CD4-positive, alpha-beta T cell treated with Interleukin-1 beta for 1 hour (primary cell): ENCODE data around the gene C9orf40.

ENCODE experiments used
- DNase-seq, 2 donors: peaks; one replicate each; pipeline ENCODE4 v3.0.0-alpha.2; 2020 to 2022

C9orf40 gene

GRCh38 chr9:74952201-74953151 lies at the start of gene C9orf40:
Gene C9orf40, minus strand, starts transcription at chr9:74952912. Its CDS starts 301 bp downstream, at chr9:74952611.
- peak; percentile 90 to 91 for DNase-seq

- DNase-seq = peak in 1 of 2 donors; percentile 77
Measured at GRCh38 chr9:75001719-75002421, 49.2 kb upstream of the C9orf40 start.

- DNase-seq = no peak
Measured at GRCh38 chr9:75000835-75001234, 48.1 kb upstream of the C9orf40 start.

- no peak for DNase-seq
Measured at GRCh38 chr9:74985041-74985440, 32.3 kb upstream of the C9orf40 start.

- no peak for DNase-seq
Measured at GRCh38 chr9:74983709-74984108, 31.0 kb upstream of the C9orf40 start.

- DNase-seq = no peak
Measured at GRCh38 chr9:74979844-74980243, 27.1 kb upstream of the C9orf40 start.

GRCh38 chr9:74977287-74977686 lies 24.6 kb upstream of the C9orf40 start:
- no peak for DNase-seq

GRCh38 chr9:74975538-74975937 lies 22.8 kb upstream of the C9orf40 start:
- DNase-seq = no peak

GRCh38 chr9:74974558-74974957 lies 21.8 kb upstream of the C9orf40 start:
- DNase-seq = no peak

GRCh38 chr9:74973714-74974113 lies 21.0 kb upstream of the C9orf40 start:
- no peak for DNase-seq

GRCh38 chr9:74963056-74963455 lies 10.3 kb upstream of the C9orf40 start:
- DNase-seq = no peak

GRCh38 chr9:74961496-74961895 lies 8.8 kb upstream of the C9orf40 start:
- no peak for DNase-seq

- no peak for DNase-seq
Measured at GRCh38 chr9:74960561-74960960, 7.8 kb upstream of the C9orf40 start.

- no peak for DNase-seq
Measured at GRCh38 chr9:74958587-74958986, 5.9 kb upstream of the C9orf40 start.

- no peak for DNase-seq
Measured at GRCh38 chr9:74953235-74953751, 581 bp upstream of the C9orf40 start.

- peak; percentile 36 to 47 for DNase-seq
Measured at GRCh38 chr9:74951725-74952151, 974 bp downstream of the C9orf40 start.

- DNase-seq = no peak
Measured at GRCh38 chr9:74951107-74951720, 1.5 kb downstream of the C9orf40 start.

GRCh38 chr9:74949859-74950855 lies 2.6 kb downstream of the C9orf40 start:
- no peak for DNase-seq

- no peak for DNase-seq
Measured at GRCh38 chr9:74948937-74949336, 3.8 kb downstream of the C9orf40 start.

- no peak for DNase-seq
Measured at GRCh38 chr9:74946686-74947085, 6.0 kb downstream of the C9orf40 start.

GRCh38 chr9:74942801-74943200 lies 9.9 kb downstream of the C9orf40 start:
- no peak for DNase-seq

GRCh38 chr9:74940600-74940999 lies 12.1 kb downstream of the C9orf40 start:
- no peak for DNase-seq
